ENCODE data around the gene GRIK5.

GRIK5 gene

DNA sequence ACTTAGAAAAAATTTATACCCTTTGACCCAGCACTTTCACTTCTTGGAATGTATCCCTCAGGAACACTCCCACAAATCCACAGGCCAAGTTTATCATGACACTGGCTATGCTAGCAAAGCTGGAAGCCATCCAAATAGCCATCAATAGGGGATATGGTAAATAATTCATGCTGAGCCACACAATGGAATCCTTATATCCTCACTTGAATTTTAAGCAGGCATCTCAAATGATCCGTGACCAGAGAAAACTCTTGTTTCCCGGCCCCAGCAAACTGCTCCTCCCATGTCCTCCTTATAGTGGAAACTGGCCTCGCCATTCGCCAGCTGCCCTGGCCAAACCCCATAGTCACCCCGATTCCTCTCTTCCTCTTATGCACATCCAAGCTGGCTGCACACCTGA is 37.6 kb downstream of the GRIK5 start:
- Histone ChIP-seq H3K4me3 (ENCODE audit: low read length in 2 of 2) (no peak overlapping the region), H3K27ac (ENCODE audit: low read length) (no peak overlapping the region), H3K27me3 (ENCODE audit: control insufficient read depth in 1 of 2, insufficient read depth in 2 of 2, low read length in 2 of 2) (no peaks in the 10 kb centered on the region), H3K9ac (ENCODE audit: low read length in 2 of 2) (no peak overlapping the region), H3K36me3 (ENCODE audit: control insufficient read depth in 2 of 2, insufficient read depth in 2 of 2, low read length in 2 of 2) (peaks cover 2 to 4% of the 10 kb centered on the region in 2 donors), H3K4me1 (ENCODE audit: control insufficient read depth, insufficient read depth, low read length) (no peaks in the 10 kb centered on the region), H3K9me3 (ENCODE audit: control insufficient read depth in 2 of 2, low read length in 2 of 2) (no peaks in the 10 kb centered on the region)

DNA sequence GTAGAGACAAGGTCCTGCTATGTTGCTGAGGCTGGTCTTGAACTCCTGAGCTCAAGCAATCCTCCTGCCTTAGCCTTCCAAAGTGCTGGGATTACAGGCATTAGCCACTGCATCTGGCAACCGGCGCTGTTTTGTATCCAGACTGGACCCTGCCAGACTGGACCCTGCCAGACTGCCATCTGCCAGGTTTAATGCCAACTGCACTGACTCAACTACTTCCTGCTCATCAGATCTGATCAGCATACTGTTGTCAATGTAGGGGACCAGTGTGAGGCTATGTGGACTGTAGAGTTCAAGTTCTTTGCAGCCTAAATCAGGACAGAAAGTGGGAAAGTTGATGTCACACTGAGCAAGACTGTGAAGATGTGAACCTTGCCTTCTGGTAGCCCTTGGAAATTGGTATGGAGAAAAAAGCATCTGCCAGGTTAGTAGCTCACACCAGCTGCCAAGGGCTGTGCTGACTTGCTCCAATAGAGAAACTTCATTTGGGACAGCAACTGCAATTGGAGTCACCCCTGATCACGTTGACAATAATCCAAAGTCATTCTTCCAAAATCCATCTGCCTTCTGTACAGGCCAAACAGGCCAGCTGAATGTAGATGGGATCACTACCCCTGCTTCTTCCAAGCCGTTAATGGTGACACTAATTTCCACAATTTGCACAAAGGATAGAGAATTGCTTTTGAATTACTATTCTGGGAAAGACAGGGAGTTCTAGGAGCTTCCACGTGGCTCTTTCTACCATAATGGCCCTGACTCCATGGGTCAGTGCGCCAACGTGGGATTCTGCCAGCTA is 39.2 kb downstream of the GRIK5 start:
- Histone ChIP-seq H3K9me3 (ENCODE audit: control insufficient read depth in 2 of 2, low read length in 2 of 2) (no peaks in the 10 kb centered on the region), H3K27ac (ENCODE audit: low read length) (no peak overlapping the region), H3K36me3 (ENCODE audit: control insufficient read depth in 2 of 2, insufficient read depth in 2 of 2, low read length in 2 of 2) (peaks cover 0 to 4% of the 10 kb centered on the region in 2 donors), H3K9ac (ENCODE audit: low read length in 2 of 2) (no peak overlapping the region), H3K4me3 (ENCODE audit: low read length in 2 of 2) (no peak overlapping the region), H3K27me3 (ENCODE audit: control insufficient read depth in 1 of 2, insufficient read depth in 2 of 2, low read length in 2 of 2) (no peaks in the 10 kb centered on the region), H3K4me1 (ENCODE audit: control insufficient read depth, insufficient read depth, low read length) (no peaks in the 10 kb centered on the region)

DNA sequence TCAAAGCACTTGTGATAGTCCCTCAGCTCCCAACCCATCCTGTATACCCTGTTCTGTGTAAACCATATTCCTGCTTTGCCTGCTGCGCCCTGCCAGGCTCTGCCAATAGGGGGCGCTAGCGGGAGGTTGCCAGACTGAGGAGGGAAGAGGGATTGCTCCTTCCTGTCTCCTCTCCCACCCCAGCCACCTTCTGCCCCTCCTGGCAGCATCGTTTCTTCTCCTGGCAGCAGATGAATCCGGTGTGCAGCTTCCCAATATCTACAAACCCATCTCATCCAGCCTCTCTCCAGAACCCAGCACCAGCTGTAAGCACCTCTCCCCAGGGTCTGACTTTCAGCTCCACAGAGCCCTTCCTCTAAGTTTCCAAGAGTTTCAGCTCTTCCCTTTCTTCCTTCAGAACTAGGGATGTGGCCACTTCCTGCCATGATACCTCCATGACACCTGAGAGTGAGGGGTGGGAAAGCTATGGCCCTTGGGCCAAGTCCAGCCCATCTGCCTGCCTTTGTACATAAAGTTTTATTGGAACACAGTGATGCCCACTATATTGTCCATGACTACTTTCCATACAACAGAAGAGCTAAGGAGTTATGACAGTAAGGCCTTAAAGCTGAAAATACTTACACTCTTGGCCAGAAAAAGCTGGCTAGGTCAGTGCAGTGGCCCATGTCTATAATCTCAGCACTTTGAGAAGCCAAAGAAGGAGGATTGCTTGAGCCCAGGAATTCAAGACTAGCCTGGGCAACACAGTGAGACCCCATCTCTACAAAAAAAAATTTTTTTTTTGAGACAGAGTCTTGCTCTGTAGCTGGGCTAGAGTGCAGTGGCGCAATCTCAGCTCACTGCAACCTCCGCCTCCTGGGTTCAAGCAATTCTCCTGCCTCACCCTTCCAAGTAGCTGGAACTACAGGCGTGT is 41.4 kb downstream of the GRIK5 start:
- H3K27ac ChIP-seq (ENCODE audit: low read length), result no peak overlapping the region
- no peak overlapping the region for H3K4me3 ChIP-seq (ENCODE audit: low read length in 2 of 2)
- peaks cover 20% of the 10 kb centered on the region for H3K4me1 ChIP-seq (ENCODE audit: control insufficient read depth, insufficient read depth, low read length)
- H3K9ac ChIP-seq (ENCODE audit: low read length in 2 of 2), result no peak overlapping the region
- no peaks in the 10 kb centered on the region for H3K27me3 ChIP-seq (ENCODE audit: control insufficient read depth in 1 of 2, insufficient read depth in 2 of 2, low read length in 2 of 2)
- H3K9me3 ChIP-seq (ENCODE audit: control insufficient read depth in 2 of 2, low read length in 2 of 2), result no peaks in the 10 kb centered on the region
- H3K36me3 ChIP-seq (ENCODE audit: control insufficient read depth in 2 of 2, insufficient read depth in 2 of 2, low read length in 2 of 2), result peaks cover 0 to 4% of the 10 kb centered on the region in 2 donors

DNA sequence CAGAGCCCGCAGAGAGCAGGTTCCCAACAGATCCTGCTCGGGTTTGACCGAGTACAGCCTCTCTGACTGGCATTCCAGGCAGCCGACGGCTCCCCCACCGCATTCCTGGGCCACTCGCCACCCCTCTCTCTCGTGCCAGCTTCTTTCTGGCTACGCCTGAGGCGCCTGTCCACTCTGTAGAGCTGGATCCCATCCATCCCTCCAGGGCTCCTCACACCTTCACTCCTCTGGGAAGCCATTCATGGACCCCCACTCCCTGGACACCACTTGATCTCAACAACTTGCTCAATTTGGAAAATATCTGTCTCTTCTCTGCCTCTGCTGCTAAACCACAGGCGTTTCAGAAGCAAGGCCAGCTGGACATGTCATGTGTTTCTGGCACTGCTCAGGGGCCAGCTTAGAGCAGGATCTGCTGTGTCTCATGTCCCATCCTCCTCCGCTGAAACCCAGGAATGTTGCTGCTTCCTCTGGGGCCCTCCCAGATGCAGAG is 45.3 kb downstream of the GRIK5 start:
- H3K27me3 ChIP-seq (ENCODE audit: control insufficient read depth in 1 of 2, insufficient read depth in 2 of 2, low read length in 2 of 2), result no peaks in the 10 kb centered on the region
- peaks cover 7 to 16% of the 10 kb centered on the region in 2 donors for H3K36me3 ChIP-seq (ENCODE audit: control insufficient read depth in 2 of 2, insufficient read depth in 2 of 2, low read length in 2 of 2)
- H3K27ac ChIP-seq (ENCODE audit: low read length), result peak overlapping the region; percentile 24

DNA sequence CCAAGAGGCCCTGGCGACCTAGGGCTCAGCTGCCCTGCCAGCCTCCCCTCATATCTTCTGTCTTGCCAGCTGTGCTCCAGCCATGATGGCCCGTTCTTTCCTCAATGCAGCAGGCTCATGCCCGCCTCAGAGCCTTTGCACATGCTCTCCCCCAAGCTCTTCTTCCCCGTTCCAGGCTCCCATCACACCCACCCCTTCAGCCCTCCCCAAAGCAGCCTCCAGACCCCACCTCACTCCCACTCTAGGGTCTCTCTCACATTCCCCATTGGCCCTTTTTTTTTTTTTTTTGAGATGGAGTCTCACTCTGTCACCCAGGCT is 46.1 kb downstream of the GRIK5 start:
- no peaks in the 10 kb centered on the region for H3K27me3 ChIP-seq (ENCODE audit: control insufficient read depth in 1 of 2, insufficient read depth in 2 of 2, low read length in 2 of 2)
- H3K36me3 ChIP-seq (ENCODE audit: control insufficient read depth in 2 of 2, insufficient read depth in 2 of 2, low read length in 2 of 2), result peaks cover 13 to 18% of the 10 kb centered on the region in 2 donors
- H3K4me1 ChIP-seq (ENCODE audit: control insufficient read depth, insufficient read depth, low read length), result peaks cover 25% of the 10 kb centered on the region
- no peak overlapping the region for H3K27ac ChIP-seq (ENCODE audit: low read length)
- H3K4me3 ChIP-seq (ENCODE audit: low read length in 2 of 2), result no peak overlapping the region
- H3K9me3 ChIP-seq (ENCODE audit: control insufficient read depth in 2 of 2, low read length in 2 of 2), result no peaks in the 10 kb centered on the region
- no peak overlapping the region for H3K9ac ChIP-seq (ENCODE audit: low read length in 2 of 2)

More for the DNA sequence above, 45.3 kb downstream of the GRIK5 start:
- Histone ChIP-seq H3K9ac (ENCODE audit: low read length in 2 of 2) (peak overlapping the region in 1 of 2 donors; percentile 21), H3K4me3 (ENCODE audit: low read length in 2 of 2) (peak overlapping the region in 1 of 2 donors; percentile 40), H3K9me3 (ENCODE audit: control insufficient read depth in 2 of 2, low read length in 2 of 2) (no peaks in the 10 kb centered on the region), H3K4me1 (ENCODE audit: control insufficient read depth, insufficient read depth, low read length) (peaks cover 25% of the 10 kb centered on the region)

DNA sequence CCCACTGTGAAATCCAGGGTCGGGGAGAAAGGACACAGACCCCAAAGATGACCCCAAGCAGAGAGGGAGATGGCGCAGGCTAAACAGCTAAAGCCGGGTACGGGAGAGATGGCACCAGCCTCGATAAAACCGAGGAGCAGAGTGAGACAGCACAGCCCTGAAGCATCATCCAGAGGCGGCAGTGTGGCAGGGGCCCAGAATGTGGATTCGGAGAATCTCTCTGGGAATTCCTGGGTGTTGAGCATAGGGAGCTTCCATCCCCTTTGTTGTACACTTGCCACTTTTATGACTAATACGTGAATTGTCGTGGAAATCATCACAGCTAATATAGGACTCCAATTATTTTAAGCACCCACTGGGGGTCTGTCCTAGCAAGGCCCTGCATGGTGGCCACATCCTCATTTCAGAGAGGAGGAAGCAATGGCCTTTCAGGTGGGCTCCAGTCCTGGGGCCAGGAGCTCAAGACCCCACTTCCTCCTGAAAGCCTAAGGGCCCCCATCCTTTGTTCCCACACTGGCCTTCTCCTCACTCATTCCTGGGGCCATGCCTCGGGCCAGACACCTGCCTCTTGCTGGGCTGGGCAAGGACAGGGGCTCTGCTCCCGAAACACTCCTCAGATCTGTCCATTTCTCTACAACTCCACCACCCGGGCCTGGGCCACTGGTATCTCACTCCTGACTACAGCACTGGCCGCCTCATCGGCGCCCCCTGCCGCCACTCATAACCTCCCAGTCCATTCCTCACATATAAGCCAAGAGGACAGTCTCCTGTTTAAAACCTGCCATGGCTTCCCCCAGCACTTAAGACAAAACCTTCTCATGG is 46.7 kb downstream of the GRIK5 start:
- Histone ChIP-seq H3K27me3 (ENCODE audit: control insufficient read depth in 1 of 2, insufficient read depth in 2 of 2, low read length in 2 of 2) (no peaks in the 10 kb centered on the region), H3K36me3 (ENCODE audit: control insufficient read depth in 2 of 2, insufficient read depth in 2 of 2, low read length in 2 of 2) (peaks cover 13 to 18% of the 10 kb centered on the region in 2 donors), H3K9me3 (ENCODE audit: control insufficient read depth in 2 of 2, low read length in 2 of 2) (no peaks in the 10 kb centered on the region), H3K4me1 (ENCODE audit: control insufficient read depth, insufficient read depth, low read length) (peaks cover 25% of the 10 kb centered on the region), H3K4me3 (ENCODE audit: low read length in 2 of 2) (no peak overlapping the region), H3K9ac (ENCODE audit: low read length in 2 of 2) (no peak overlapping the region), H3K27ac (ENCODE audit: low read length) (no peak overlapping the region)

DNA sequence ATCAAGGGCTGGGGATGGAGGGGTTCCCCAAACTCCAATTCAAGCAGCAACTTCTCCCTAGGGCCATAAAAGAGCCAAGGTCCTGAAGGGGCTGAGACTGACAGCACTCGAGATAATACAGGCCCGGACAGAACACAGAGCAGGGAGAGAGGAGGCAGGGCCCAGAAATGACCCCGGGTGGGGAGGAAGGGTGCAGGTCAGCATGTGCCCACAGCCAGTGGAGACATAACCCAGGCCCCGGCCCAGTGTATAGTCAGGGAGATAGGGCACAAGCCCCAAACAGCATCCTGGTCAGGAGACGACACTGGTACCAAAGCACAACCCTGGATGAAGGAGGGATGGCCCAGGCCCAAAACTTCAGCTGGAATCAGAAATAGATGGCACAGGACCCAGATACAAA is 47.4 kb downstream of the GRIK5 start:
- Histone ChIP-seq H3K9me3 (ENCODE audit: control insufficient read depth in 2 of 2, low read length in 2 of 2) (no peaks in the 10 kb centered on the region), H3K36me3 (ENCODE audit: control insufficient read depth in 2 of 2, insufficient read depth in 2 of 2, low read length in 2 of 2) (peaks cover 13 to 18% of the 10 kb centered on the region in 2 donors), H3K27ac (ENCODE audit: low read length) (no peak overlapping the region), H3K9ac (ENCODE audit: low read length in 2 of 2) (no peak overlapping the region), H3K27me3 (ENCODE audit: control insufficient read depth in 1 of 2, insufficient read depth in 2 of 2, low read length in 2 of 2) (no peaks in the 10 kb centered on the region), H3K4me1 (ENCODE audit: control insufficient read depth, insufficient read depth, low read length) (peaks cover 25% of the 10 kb centered on the region), H3K4me3 (ENCODE audit: low read length in 2 of 2) (no peak overlapping the region)

DNA sequence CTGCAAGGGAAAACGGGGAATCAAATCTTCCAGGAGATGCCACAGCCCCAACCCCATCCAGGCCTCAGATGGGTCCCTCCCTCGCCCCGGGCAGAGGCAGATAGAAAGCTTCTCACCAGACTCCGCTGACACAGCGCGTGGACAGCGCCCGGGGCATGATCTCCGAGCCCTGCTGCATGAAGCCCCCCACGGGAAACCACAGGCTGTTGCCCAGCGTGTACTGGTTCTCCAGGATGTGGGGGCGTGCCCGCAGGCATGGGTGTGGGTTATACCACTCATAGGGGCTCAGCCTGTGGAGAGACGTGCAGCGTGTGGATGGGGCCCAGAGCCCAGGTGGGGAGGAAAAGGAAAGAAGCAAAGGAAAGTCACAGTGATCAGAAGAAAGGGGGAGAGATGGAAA is 48.8 kb downstream of the GRIK5 start:
- no peak overlapping the region for H3K9ac ChIP-seq (ENCODE audit: low read length in 2 of 2)
- H3K36me3 ChIP-seq (ENCODE audit: control insufficient read depth in 2 of 2, insufficient read depth in 2 of 2, low read length in 2 of 2), result peaks cover 13 to 14% of the 10 kb centered on the region in 2 donors
- peaks cover 25% of the 10 kb centered on the region for H3K4me1 ChIP-seq (ENCODE audit: control insufficient read depth, insufficient read depth, low read length)
- no peaks in the 10 kb centered on the region for H3K9me3 ChIP-seq (ENCODE audit: control insufficient read depth in 2 of 2, low read length in 2 of 2)
- H3K27me3 ChIP-seq (ENCODE audit: control insufficient read depth in 1 of 2, insufficient read depth in 2 of 2, low read length in 2 of 2), result no peaks in the 10 kb centered on the region
- no peak overlapping the region for H3K27ac ChIP-seq (ENCODE audit: low read length)
- no peak overlapping the region for H3K4me3 ChIP-seq (ENCODE audit: low read length in 2 of 2)

DNA sequence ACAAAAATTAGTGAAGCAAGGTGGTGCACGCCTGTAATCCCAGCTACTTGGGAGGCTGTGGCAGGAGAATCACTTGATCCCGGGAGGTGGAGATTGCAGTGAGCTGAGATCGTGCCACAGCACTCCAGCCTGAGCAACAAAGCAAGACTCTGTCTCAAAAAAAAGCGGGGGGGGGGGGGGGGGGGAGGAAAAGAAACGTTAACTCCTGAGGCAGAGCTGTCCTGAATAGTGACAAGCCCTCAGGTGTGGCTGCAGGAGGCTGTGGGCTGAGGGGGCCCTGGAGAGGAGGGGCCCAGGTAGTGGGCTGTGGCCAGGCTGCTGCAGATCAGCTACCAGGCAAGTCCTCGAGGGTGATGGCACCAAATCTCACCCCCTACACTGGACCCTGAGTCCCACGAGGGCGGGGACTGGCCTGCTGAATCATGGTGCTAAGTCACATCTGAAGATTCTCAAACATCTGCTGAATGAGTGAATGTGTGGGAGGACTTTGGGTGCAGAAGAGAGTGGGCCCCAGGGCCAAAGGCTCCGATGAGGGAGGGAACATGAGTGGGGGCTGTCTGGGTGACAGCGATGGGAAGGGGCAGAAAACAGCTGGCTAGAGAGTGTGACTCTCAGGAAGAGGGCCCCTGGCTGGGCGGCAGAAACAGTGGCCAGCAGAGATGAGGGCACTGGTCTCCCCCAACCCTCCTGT is 51.4 kb downstream of the GRIK5 start:
- H3K4me1 ChIP-seq (ENCODE audit: control insufficient read depth, insufficient read depth, low read length), result peaks cover 6% of the 10 kb centered on the region
- no peak overlapping the region for H3K9ac ChIP-seq (ENCODE audit: low read length in 2 of 2)
- no peak overlapping the region for H3K27ac ChIP-seq (ENCODE audit: low read length)
- H3K9me3 ChIP-seq (ENCODE audit: control insufficient read depth in 2 of 2, low read length in 2 of 2), result no peaks in the 10 kb centered on the region
- no peak overlapping the region for H3K4me3 ChIP-seq (ENCODE audit: low read length in 2 of 2)
- H3K27me3 ChIP-seq (ENCODE audit: control insufficient read depth in 1 of 2, insufficient read depth in 2 of 2, low read length in 2 of 2), result no peaks in the 10 kb centered on the region
- peaks cover 14 to 15% of the 10 kb centered on the region in 2 donors for H3K36me3 ChIP-seq (ENCODE audit: control insufficient read depth in 2 of 2, insufficient read depth in 2 of 2, low read length in 2 of 2)

DNA sequence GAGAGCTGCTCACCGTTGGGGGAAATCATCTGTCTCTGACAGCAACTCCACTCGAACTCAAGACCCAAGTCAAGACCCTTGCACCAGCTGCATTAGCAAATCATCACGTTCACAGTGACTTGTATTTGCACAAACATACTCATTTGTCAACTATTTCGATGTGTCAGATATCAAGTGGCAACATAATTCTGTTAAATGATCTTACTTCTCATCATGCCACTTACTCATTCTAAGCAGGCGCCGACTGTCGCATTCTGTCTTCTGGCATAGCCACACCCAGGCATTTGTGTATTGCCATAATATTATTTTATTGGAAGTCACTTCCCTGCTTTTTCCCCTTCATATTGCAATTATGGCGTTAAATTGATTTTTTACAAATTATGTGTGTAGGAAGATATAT is 53.0 kb downstream of the GRIK5 start:
- no peaks in the 10 kb centered on the region for H3K9me3 ChIP-seq (ENCODE audit: control insufficient read depth in 2 of 2, low read length in 2 of 2)
- H3K36me3 ChIP-seq (ENCODE audit: control insufficient read depth in 2 of 2, insufficient read depth in 2 of 2, low read length in 2 of 2), result peaks cover 11 to 15% of the 10 kb centered on the region in 2 donors
- no peak overlapping the region for H3K9ac ChIP-seq (ENCODE audit: low read length in 2 of 2)
- H3K4me3 ChIP-seq (ENCODE audit: low read length in 2 of 2), result no peak overlapping the region
- no peak overlapping the region for H3K27ac ChIP-seq (ENCODE audit: low read length)
- H3K4me1 ChIP-seq (ENCODE audit: control insufficient read depth, insufficient read depth, low read length), result no peaks in the 10 kb centered on the region
- no peaks in the 10 kb centered on the region for H3K27me3 ChIP-seq (ENCODE audit: control insufficient read depth in 1 of 2, insufficient read depth in 2 of 2, low read length in 2 of 2)

Measured in stomach smooth muscle (tissue), 2 donors.